Liver (tissue), 9 donors: ENCODE data around the gene SAV1. TPM values are rescaled to one million over a fixed set of nuclear protein-coding genes. Genes with fewer than 3 reads are reported as not detected.

Source experiments
- DNase-seq: peaks from one replicate; pipeline ENCODE4 v3.0.0-alpha.2; 2017; ENCODE audit warnings: low spot score
- H3K27ac ChIP-seq, 2 donors: one replicate each; pipeline ENCODE4 v1.7.0; 2013; ENCODE audit warnings: inconsistent platforms in 2 of 2, low read length in 2 of 2, control low read depth in 1 of 2, low read depth in 1 of 2, mild to moderate bottlenecking in 1 of 2
- H3K27me3 ChIP-seq, 4 donors: one replicate each; pipeline versions ENCODE4 v1.6.1 to v1.7.0; 2013; ENCODE audit warnings: low read length in 3 of 4, inconsistent platforms in 1 of 4, mild to moderate bottlenecking in 1 of 4, moderate library complexity in 1 of 4; ENCODE audit not compliant: control insufficient read depth in 4 of 4, insufficient read depth in 4 of 4
- H3K36me3 ChIP-seq, 4 donors: one replicate each; pipeline versions ENCODE4 v1.6.1 to v1.7.0; 2013; ENCODE audit warnings: low read length in 3 of 4, mild to moderate bottlenecking in 3 of 4, low read depth in 1 of 4, moderate library complexity in 1 of 4; ENCODE audit not compliant: control insufficient read depth in 4 of 4, insufficient read depth in 3 of 4
- H3K4me1 ChIP-seq, 4 donors: one replicate each; pipeline versions ENCODE4 v1.6.1 to v1.7.0; 2013; ENCODE audit warnings: low read length in 3 of 4, mild to moderate bottlenecking in 3 of 4, moderate library complexity in 1 of 4; ENCODE audit not compliant: control insufficient read depth in 4 of 4, insufficient read depth in 4 of 4
- H3K4me3 ChIP-seq, 3 donors: one replicate each; pipeline versions ENCODE4 v1.6.1 to v1.7.0; 2013; ENCODE audit warnings: low read length in 3 of 3, control low read depth in 1 of 3, low read depth in 1 of 3, mild to moderate bottlenecking in 1 of 3
- H3K9ac ChIP-seq, 2 donors: one replicate each; pipeline ENCODE4 v1.7.0; 2013; ENCODE audit warnings: low read length in 2 of 2, mild to moderate bottlenecking in 2 of 2, moderate library complexity in 2 of 2, control low read depth in 1 of 2, low read depth in 1 of 2
- H3K9me3 ChIP-seq, 4 donors: one replicate each; pipeline versions ENCODE4 v1.6.1 to v1.7.0; 2013; ENCODE audit warnings: low read length in 3 of 4; ENCODE audit not compliant: control insufficient read depth in 4 of 4
- ATF3 ChIP-seq: IDR thresholded peaks from 2 replicates; pipeline ENCODE4 v1.6.1; 2016; ENCODE audit warnings: antibody characterized with exemption
- EGR1 ChIP-seq, 2 donors: IDR thresholded peaks; 2 replicates each; pipeline ENCODE4 v1.6.1; 2016 to 2018; ENCODE audit warnings: antibody characterized with exemption in 2 of 2, low read depth in 2 of 2
- FOXA1 ChIP-seq: IDR thresholded peaks from 2 replicates; pipeline ENCODE4 v1.6.1; 2016; ENCODE audit warnings: antibody characterized with exemption
- FOXA2 ChIP-seq: IDR thresholded peaks from 2 replicates; pipeline ENCODE4 v1.6.1; 2016; ENCODE audit warnings: antibody characterized with exemption
- GABPA ChIP-seq, 2 donors: IDR thresholded peaks in 1 of 2; conservative IDR thresholded peaks in 1 of 2; 2 replicates each; pipeline ENCODE4 v1.6.1; 2016; ENCODE audit warnings: antibody characterized with exemption in 2 of 2, mild to moderate bottlenecking in 1 of 2, moderate library complexity in 1 of 2
- HNF4A ChIP-seq, 2 donors: conservative IDR thresholded peaks; 2 replicates each; pipeline ENCODE4 v1.6.1; 2016; ENCODE audit warnings: antibody characterized with exemption in 2 of 2, mild to moderate bottlenecking in 2 of 2
- HNF4G ChIP-seq: IDR thresholded peaks from 2 replicates; pipeline ENCODE4 v1.6.1; 2016; ENCODE audit warnings: antibody characterized with exemption
- JUND ChIP-seq, 2 donors: IDR thresholded peaks; 2 replicates each; pipeline ENCODE4 v1.6.1; 2016; ENCODE audit warnings: antibody characterized with exemption in 2 of 2
- NR2F2 ChIP-seq: IDR thresholded peaks from 2 replicates; pipeline ENCODE4 v1.6.1; 2016; ENCODE audit warnings: antibody characterized with exemption
- RAD21 ChIP-seq, 2 donors: IDR thresholded peaks; 2 replicates each; pipeline ENCODE4 v1.6.1; 2016; ENCODE audit warnings: antibody characterized with exemption in 2 of 2, mild to moderate bottlenecking in 2 of 2
- REST ChIP-seq: IDR thresholded peaks from 2 replicates; pipeline ENCODE4 v1.6.1; 2016; ENCODE audit warnings: antibody characterized with exemption, mild to moderate bottlenecking
- RXRA ChIP-seq, 2 donors: IDR thresholded peaks; 2 replicates each; pipeline ENCODE4 v1.6.1; 2017 to 2018; ENCODE audit warnings: antibody characterized with exemption in 2 of 2, mild to moderate bottlenecking in 1 of 2
- SP1 ChIP-seq: IDR thresholded peaks from 2 replicates; pipeline ENCODE4 v1.6.1; 2018; ENCODE audit warnings: antibody characterized with exemption, mild to moderate bottlenecking
- TAF1 ChIP-seq: conservative IDR thresholded peaks from 2 replicates; pipeline ENCODE4 v1.6.1; 2016; ENCODE audit warnings: antibody characterized with exemption, mild to moderate bottlenecking
- YY1 ChIP-seq: IDR thresholded peaks from 2 replicates; pipeline ENCODE4 v1.6.1; 2016; ENCODE audit warnings: antibody characterized with exemption, mild to moderate bottlenecking
- ZBTB33 ChIP-seq: IDR thresholded peaks from 2 replicates; pipeline ENCODE4 v1.6.1; 2016; ENCODE audit warnings: antibody characterized with exemption
- WGBS: extraction: QIAGEN DNeasy Blood & Tissue Kit; methylation state at CpG from one replicate; pipeline ENCODE4 v1.1.7; 2013; 5-methylcytosine and 5-hydroxymethylcytosine counted together
- polyA plus RNA-seq, 2 donors: library from polyadenylated mRNA; stranded (reverse) in 1 of 2; unstranded in 1 of 2; fragments of 200-250 nt in 1 of 2; fragments of >200 nt in 1 of 2; fragmentation: Nextera tagmentation in 1 of 2; extraction: Ambion mirVana in 1 of 2; gene quantifications; one replicate each; pipeline versions ENCODE4 v1.2.1 to v1.2.3, GENCODE V29; 2013 to 2015
- total RNA-seq, 2 donors: library from RNA; depleted of rRNA; stranded (reverse); fragments of >200 nt; gene quantifications; one replicate each; pipeline ENCODE4 v1.2.3, GENCODE V29; 2014
- TF ChIP-seq, protein P1 (sequence below): IDR thresholded peaks from 2 replicates; pipeline ENCODE4 v1.6.1; 2016; ENCODE audit warnings: antibody characterized with exemption
- TF ChIP-seq, protein P2 (sequence below): fragments of 150-350 bp; IDR thresholded peaks from 2 replicates; pipeline ENCODE4 v1.5.1; 2017; ENCODE audit warnings: improper control_type of control experiment, low read depth, low read length; ENCODE audit not compliant: missing input control
- donor health status: healthy.
- donor health status: healthy.
- donor health status: healthy.
- donor health status: healthy.
- donor health status: healthy.

Gene SAV1
- total and polyA plus RNA-seq, 4 donors = 4.9 to 14.0 (median 7.9) TPM

DNA sequence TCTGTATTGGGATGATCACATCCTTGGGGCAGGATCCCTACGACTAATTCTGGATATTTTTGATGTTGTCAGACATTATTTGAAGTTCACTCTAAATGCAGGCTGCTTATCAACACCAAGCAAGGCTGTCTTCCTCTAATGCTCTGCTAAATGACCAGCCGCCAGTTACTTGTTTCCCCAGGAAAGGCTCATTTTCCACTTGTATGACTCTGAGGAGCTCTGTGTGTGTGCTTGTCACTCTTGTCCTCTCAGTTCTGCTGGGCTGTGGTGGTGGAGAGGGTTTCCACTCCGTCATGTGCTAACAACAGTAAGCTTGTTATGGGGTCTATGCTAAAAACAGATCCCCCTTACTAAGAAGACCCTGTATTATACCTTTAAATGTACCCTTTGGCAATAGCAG lies 66.1 kb downstream of the SAV1 start:
- no peak overlapping the region for H3K4me3 ChIP-seq
- peaks cover 0 to 8% (median 4%) of the 10 kb centered on the region in 4 donors for H3K4me1 ChIP-seq
- no peaks in the 10 kb centered on the region for H3K36me3 ChIP-seq
- H3K27me3 ChIP-seq = no peaks in the 10 kb centered on the region
- H3K9ac ChIP-seq = no peak overlapping the region
- 84% methylated on average over 3 of the region's 3 CpGs for WGBS
- no peak for DNase-seq
- no peak overlapping the region for H3K27ac ChIP-seq
- TF ChIP-seq HNF4A (conservative IDR thresholded peaks at IDR 0.05) (no peak), SP1 (no peak), NR2F2 (no peak), HNF4G (no peak), FOXA1 (no peak), FOXA2 (no peak), REST (no peak), ZBTB33 (no peak), RXRA (IDR thresholded peaks at IDR 0.05) (no peak), EGR1 (IDR thresholded peaks at IDR 0.05; ENCODE audit: low read depth in 2 of 2) (no peak), TAF1 (no peak), RAD21 (IDR thresholded peaks at IDR 0.05) (no peak), GABPA (IDR thresholded peaks at IDR 0.05 in 1 of 2, conservative IDR thresholded peaks at IDR 0.05 in 1 of 2) (no peak), JUND (IDR thresholded peaks at IDR 0.05) (no peak), YY1 (no peak), ATF3 (no peak)
- TF ChIP-seq, protein P1, sequence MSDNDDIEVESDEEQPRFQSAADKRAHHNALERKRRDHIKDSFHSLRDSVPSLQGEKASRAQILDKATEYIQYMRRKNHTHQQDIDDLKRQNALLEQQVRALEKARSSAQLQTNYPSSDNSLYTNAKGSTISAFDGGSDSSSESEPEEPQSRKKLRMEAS = no peak
- TF ChIP-seq, protein P2, sequence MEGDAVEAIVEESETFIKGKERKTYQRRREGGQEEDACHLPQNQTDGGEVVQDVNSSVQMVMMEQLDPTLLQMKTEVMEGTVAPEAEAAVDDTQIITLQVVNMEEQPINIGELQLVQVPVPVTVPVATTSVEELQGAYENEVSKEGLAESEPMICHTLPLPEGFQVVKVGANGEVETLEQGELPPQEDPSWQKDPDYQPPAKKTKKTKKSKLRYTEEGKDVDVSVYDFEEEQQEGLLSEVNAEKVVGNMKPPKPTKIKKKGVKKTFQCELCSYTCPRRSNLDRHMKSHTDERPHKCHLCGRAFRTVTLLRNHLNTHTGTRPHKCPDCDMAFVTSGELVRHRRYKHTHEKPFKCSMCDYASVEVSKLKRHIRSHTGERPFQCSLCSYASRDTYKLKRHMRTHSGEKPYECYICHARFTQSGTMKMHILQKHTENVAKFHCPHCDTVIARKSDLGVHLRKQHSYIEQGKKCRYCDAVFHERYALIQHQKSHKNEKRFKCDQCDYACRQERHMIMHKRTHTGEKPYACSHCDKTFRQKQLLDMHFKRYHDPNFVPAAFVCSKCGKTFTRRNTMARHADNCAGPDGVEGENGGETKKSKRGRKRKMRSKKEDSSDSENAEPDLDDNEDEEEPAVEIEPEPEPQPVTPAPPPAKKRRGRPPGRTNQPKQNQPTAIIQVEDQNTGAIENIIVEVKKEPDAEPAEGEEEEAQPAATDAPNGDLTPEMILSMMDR = no peak
- no peaks in the 10 kb centered on the region for H3K9me3 ChIP-seq
